GM19035 (cell line): ENCODE data around the gene VRK3.

Experiments used
- ATAC-seq: cut with Tn5 transposase; IDR thresholded peaks from one replicate; pipeline ENCODE4 v1.9.1; 2021; ENCODE audit not compliant: unreplicated experiment

The VRK3 gene

DNA sequence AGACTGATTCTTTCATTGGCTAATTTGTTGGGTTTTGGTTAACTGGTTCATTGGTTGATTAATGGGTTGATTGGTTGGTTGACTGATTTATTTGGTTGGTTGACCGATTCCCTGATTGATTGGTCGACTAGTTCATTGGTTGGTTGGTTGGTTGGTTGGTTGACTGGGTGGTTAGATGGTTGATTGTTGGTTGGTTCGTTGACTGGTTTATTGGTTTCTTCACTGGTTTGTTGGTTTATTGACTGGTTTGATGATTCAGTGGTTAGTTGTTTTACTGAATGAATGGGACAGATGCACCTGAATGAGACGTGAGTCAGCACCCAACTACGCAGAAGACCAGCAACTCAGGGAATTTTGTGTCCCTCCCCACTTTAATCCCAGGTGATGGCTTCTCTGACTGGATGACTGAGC lies 93.1 kb downstream of the VRK3 start:
- ATAC-seq = no peak

DNA sequence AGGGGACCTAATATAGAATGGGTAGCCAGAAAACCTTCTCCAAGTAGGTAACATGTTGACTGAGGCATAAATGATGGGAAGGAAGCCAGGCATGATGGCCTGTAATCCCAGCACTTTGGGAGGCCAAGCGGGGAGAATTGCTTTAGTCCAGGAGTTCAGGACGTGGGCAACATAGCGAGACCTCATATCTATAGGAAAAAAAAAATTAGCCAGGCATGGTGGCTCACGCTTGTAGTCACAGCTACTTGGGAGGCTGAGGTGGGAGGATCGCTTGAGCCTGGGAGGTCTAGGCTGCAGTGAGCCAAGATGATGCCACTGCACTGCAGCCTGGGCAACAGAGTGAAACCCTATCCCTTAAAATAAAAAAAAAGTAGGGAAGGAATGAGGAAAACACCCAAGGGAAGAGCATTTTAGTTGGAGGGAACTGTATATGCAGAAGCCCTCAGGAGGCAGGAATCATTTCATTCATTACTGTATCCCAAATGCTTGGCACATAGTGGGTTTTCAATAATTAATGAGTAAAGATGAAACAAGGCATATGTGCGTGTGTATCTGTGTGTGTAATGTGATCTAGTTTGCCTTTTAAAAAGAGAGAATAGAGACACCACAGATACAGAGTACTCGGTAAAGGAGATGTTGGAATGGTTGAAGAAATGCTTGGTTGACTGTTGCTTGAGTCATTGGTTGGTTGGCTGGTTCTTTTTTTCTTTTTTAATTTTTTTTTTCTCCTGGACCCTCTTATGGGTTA lies 93.7 kb downstream of the VRK3 start:
- ATAC-seq = no peak

DNA sequence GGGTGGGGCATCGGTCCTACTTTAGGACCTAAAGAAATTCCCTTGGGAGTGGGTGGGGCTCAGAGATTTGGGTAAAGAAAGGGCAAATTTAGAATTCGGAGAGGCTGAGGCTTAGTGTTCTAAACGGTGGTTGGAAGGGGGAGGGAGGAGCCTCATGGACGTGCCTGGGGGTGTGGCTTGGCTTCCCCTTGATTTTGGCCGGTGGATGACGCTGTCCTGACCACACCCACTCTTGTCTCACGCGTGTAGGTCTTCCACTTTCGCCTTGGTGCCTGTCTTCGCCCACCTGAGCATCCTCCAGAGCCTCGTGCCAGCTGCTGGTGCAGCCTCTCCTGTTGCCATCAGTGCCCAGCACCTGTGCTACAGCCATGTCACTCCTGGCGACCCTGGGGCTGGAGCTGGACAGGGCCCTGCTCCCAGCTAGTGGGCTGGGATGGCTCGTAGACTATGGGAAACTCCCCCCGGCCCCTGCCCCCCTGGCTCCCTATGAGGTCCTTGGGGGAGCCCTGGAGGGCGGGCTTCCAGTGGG lies 94.6 kb downstream of the VRK3 start:
- ATAC-seq = no peak

DNA sequence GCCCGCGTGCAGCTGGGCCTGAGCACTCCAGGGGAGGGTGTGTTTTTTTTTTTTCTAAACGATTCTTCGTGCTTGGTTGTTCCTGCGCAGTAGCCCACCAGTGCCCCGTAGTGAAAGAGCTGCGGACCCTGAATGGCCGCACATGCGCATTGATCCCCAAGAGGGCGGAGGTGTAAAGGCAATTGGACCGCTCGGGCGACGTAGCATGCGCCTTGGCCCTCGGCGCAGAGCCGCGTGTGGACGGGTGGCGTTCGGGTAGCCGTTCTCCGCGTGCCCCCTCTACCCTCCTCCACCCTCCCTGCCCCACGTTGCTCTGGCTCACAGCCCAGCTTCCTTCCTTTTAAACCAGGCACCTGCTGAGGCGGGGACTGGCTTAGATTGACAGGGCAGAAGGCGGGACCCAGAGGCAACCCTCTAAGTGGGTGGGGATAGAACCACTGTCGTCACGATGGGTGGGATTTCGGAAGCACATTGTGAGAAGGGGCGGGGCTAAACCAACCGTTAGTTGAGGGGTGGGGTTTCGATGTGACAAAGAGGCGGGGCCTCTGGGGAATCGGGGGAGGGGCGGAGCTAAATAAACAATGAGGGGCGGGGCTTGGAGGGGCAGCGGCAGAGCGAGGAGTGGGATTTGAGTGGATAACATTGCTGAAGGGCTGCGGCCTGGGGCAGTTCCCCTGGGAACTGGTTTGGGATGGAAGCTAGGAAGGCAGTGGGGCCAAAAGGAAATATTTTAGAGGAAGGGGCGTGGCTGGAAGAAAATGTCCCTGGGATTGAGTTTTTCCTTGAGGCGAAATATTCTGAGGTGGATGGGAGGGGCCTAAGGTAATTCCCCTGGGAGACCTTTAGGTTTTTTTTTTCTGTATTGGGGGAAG lies 95.3 kb downstream of the VRK3 start:
- peak; percentile 52 for ATAC-seq

DNA sequence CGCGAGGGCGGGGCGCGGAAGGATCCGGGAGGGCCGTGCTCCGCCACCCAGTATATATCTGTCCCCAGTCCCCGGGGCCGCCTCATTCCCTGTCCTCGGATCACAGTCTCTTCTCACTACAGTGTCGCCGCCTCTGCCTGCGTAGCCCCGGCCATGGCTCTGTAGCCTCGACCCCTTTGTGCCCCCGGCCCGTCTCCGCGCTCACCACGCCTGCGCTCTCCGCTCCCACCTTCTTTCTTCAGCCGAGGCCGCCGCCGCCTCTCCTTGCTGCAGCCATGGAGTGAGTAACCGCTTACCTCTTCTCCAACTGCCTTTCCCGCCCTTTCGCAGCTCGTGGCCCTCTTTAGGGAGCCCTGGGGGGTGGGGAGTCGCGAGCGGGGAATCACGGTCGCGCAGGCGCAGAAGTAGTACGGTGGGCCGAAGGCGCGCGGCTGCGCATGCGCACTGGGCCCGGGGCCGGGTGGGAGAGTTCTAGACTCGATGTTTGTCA lies 96.0 kb downstream of the VRK3 start, which contains the start of the genes ATF5 and NUP62:
Gene ATF5 (plus strand): TSS at position 85 of the 490 bp plus-strand sequence. CDS start 1,646 bp downstream, outside the sequence.
Gene NUP62 (minus strand): TSS at position 384 of the 490 bp plus-strand sequence. CDS start 19,697 bp downstream, outside the sequence.
- peak; percentile 49 for ATAC-seq

DNA sequence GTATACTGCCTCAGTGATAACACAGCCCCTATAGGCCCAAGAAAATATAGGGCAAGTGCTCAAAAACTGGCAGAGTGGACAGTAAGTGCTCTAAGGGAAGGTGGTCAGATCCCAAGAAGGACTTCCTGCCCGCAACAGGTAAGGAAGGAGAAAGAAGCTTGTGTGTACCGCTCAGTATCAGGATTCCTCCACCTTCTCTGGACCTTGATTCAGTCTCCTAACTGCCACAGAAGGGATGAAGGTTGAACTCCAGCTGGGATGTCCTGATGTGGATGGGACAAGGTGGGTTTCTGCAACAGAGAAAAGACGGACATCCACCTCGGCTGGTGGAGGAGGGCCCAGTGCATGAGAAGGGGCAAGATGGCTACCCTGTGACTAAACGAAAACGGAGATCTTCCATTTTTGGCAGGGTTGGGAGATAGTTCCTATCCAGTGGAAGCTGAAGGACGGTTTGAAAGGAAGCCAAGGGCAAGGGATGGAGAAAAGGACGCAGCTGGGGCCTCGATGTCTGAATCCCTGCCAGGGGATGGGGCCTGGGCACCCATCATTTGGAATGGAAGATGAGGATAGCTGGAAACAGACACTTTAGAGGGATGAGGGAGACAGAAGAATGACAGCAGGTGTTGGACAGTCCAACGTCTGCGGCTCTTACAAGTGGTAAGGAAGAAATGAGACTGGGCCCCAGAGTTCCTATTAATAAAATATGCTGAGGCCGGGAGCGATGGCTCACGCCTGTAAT lies 97.5 kb downstream of the VRK3 start:
- no peak for ATAC-seq

DNA sequence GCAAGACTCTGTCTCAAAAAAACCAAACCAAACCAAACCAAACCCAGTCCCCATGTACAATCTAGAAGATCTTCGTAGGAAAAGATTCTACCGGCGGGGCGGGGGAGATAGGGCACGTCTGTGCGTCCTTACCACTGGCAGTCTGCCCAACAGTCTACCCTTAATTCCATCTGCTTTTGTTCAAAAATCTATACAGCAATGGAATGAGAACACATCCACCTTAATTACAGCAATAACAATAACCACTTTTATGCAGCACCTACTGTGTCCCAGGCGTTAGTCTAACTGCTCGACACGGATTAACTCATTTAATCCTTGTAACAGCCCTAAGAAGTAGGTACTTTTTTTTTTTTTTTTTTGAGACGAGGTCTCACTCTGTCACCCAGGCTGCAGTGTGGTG lies 98.7 kb downstream of the VRK3 start:
- ATAC-seq = no peak
